Neuron (in vitro differentiated cells): ENCODE results near the gene NT5C2.
"Not testable (repeated sequence)": the region's sequence is repeated elsewhere in the genome, so short reads cannot be mapped to it uniquely, and the experiment has no call there.

ENCODE experiments used
- H2AFZ ChIP-seq: one replicate; pipeline ENCODE4 v1.6.1; 2013; ENCODE audit warnings: low read depth, mild to moderate bottlenecking, inconsistent platforms, low read length, moderate library complexity
- H3K27me3 ChIP-seq: one replicate; pipeline ENCODE4 v1.6.1; 2013; ENCODE audit warnings: low read length; ENCODE audit not compliant: insufficient read depth
- H3K36me3 ChIP-seq: one replicate; pipeline ENCODE4 v1.6.1; 2013; ENCODE audit warnings: low read length; ENCODE audit not compliant: insufficient read depth
- H3K4me1 ChIP-seq: one replicate; pipeline ENCODE4 v1.6.1; 2013; ENCODE audit warnings: low read length; ENCODE audit not compliant: insufficient read depth
- H3K4me3 ChIP-seq: 2 replicates; pipeline ENCODE4 v1.5.1; 2013; ENCODE audit warnings: mild to moderate bottlenecking, low read length, moderate library complexity
- H3K9me3 ChIP-seq: one replicate; pipeline ENCODE4 v1.6.1; 2013; ENCODE audit warnings: low read length

Gene NT5C2

DNA sequence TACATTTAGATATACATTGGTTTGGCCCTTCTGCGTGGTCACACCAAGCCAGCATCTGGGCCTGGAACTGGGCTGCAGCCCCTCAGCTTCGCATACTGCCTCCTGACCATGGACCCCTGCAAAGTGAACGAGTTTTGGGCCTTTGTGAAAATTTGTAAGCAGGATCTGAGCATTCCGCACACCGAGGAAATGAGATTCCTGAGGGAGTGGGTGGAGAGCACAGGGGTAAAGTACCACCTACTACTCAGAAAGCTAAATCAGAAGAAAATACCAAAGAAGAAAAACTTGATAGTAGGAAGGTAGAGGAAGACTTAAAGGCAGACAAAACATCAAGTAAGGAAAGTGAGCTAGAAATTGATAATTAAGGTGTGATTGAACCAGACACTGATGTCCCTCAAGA is 22.5 kb upstream of the NT5C2 start:
- Histone ChIP-seq H3K9me3 (no peaks in the 10 kb centered on the region), H3K4me3 (no peak overlapping the region), H3K27me3 (no peaks in the 10 kb centered on the region), H3K36me3 (no peaks in the 10 kb centered on the region), H2AFZ (no peak overlapping the region), H3K4me1 (no peaks in the 10 kb centered on the region)

DNA sequence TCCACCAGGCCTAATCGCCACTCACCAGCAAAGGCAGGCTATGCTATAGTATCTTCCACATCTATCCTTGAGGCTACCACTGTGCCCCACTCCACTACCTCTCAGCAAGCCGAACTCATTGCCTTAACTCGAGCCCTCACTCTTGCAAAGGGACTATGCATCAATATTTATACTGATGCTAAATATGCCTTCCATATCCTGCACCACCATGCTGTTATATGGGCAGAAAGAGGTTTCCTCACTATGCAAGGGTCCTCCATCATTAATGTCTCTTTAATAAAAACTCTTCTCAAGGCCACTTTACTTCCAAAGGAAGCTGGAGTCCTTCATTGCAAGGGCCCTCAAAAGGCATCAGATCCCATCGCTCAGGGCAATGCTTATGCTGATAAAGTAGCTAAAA is 17.2 kb upstream of the NT5C2 start:
- H3K36me3 ChIP-seq, H3K4me3 ChIP-seq: not testable (repeated sequence)

DNA sequence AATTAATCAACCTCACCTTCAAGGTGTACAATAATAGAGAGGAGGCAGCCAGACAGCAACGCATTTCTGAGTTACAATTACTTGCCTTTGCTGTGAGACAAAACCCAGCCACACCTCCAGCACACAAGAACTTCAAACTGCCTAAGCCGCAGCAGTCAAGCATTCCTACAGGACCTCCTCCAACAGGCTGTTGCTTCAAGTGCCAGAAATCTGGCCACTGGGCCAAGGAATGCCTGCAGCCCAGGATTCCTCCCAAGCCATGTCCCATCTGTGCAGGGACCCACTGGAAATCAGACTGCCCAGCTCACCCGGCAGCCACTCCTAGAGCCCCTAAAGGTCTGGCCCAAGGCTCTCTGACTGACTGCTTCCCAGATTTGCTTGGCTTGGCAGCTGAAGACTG is 14.6 kb upstream of the NT5C2 start:
- not testable (repeated sequence) for H3K36me3 ChIP-seq, H3K4me3 ChIP-seq, H2AFZ ChIP-seq, H3K27me3 ChIP-seq, H3K9me3 ChIP-seq
- H3K4me1 ChIP-seq: peaks cover 14% of the 10 kb centered on the region

More for the DNA sequence above, 17.2 kb upstream of the NT5C2 start:
- not testable (repeated sequence) for H3K9me3 ChIP-seq, H2AFZ ChIP-seq, H3K4me1 ChIP-seq, H3K27me3 ChIP-seq

GRCh38 chr10:103207141-103207540 is 14.1 kb upstream of the NT5C2 start:
- Histone ChIP-seq H3K36me3 (no peaks in the 10 kb centered on the region), H2AFZ (no peak overlapping the region), H3K4me3 (no peak overlapping the region), H3K9me3 (no peaks in the 10 kb centered on the region), H3K27me3 (no peaks in the 10 kb centered on the region), H3K4me1 (peaks cover 14% of the 10 kb centered on the region)

GRCh38 chr10:103206715-103207114 is 13.6 kb upstream of the NT5C2 start:
- not testable (repeated sequence) for H3K27me3 ChIP-seq, H3K4me3 ChIP-seq, H3K36me3 ChIP-seq, H2AFZ ChIP-seq, H3K9me3 ChIP-seq
- H3K4me1 ChIP-seq: peaks cover 14% of the 10 kb centered on the region

GRCh38 chr10:103205401-103205800 is 12.3 kb upstream of the NT5C2 start:
- not testable (repeated sequence) for H3K4me3 ChIP-seq, H2AFZ ChIP-seq

DNA sequence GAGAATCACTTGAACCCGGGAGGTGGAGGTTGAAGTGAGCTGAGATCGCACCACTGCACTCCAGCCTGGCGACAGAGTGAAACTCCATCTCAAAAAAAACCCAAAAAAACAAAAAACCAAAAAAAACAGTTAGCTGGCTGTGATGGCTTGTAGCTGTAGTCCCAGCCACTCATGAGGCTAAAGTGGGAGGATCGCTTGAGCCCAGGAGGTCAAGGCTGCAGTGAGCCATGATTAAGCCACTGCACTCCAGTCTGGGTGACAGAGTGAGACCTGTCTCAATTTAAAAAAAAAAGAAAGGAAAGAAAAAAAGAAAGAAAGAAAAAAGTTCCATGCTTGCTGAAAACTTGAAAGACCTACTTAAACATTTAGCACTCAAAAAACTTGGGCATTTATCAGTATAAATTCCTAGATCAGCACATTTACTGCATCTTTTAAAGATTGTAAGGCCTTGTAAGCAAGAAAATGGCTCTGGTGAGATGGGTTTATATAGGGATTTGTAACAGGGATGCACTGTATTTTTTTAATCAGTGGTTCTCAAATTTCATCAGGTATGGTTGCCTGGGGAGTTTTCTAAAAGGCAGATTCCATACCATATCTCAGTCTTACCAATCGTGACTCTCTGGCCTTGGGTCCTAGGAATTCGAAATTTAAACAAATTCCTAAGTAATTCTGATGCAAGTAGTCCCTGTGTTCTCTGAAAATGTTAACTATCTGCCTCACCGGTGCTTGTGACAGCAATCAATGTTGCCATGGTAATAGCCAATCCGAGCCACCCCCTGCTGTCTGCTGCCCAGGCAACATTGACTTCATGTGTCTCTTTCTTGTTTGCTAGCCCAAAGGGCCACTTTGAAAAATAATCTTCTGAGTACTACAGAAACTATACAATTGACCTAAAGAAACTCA is 11.5 kb upstream of the NT5C2 start:
- no peak overlapping the region for H3K4me3 ChIP-seq
- H3K36me3 ChIP-seq: no peaks in the 10 kb centered on the region
- H3K9me3 ChIP-seq: no peaks in the 10 kb centered on the region
- no peaks in the 10 kb centered on the region for H3K27me3 ChIP-seq
- peaks cover 14% of the 10 kb centered on the region for H3K4me1 ChIP-seq
- H2AFZ ChIP-seq: no peak overlapping the region

More at GRCh38 chr10:103205401-103205800, 12.3 kb upstream of the NT5C2 start:
- H3K36me3 ChIP-seq, H3K27me3 ChIP-seq, H3K9me3 ChIP-seq: not testable (repeated sequence)
- peaks cover 14% of the 10 kb centered on the region for H3K4me1 ChIP-seq

DNA sequence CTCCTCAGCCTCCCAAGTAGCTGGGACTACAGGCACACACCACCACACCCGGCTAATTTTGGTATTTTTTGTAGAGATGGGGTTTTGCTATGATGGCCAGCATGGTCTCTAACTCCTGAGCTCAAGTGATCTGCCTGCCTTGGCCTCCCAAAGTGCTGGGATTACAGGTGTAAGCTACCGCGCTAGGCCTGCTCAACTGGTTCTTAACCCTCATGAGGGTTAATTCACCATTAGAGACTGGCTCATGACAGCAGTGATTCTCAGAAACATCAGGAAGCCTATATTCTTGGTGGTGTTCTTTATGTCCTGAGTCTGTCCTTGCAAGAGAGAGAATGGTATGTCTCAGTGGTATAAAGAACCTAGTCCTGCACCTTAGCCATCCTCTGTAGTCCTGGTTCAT is 10.4 kb upstream of the NT5C2 start:
- Histone ChIP-seq H2AFZ (no peak overlapping the region), H3K4me1 (peaks cover 14% of the 10 kb centered on the region), H3K36me3 (no peaks in the 10 kb centered on the region), H3K9me3 (no peaks in the 10 kb centered on the region), H3K27me3 (no peaks in the 10 kb centered on the region), H3K4me3 (no peak overlapping the region)

GRCh38 chr10:103202319-103202718 is 9.2 kb upstream of the NT5C2 start:
- Histone ChIP-seq H3K36me3 (no peaks in the 10 kb centered on the region), H3K4me1 (peaks cover 14% of the 10 kb centered on the region), H3K4me3 (no peak overlapping the region), H3K27me3 (no peaks in the 10 kb centered on the region), H2AFZ (no peak overlapping the region), H3K9me3 (no peaks in the 10 kb centered on the region)

- Histone ChIP-seq H3K27me3 (no peaks in the 10 kb centered on the region), H3K9me3 (no peaks in the 10 kb centered on the region), H3K36me3 (no peaks in the 10 kb centered on the region), H3K4me1 (peaks cover 3% of the 10 kb centered on the region), H3K4me3 (no peak overlapping the region), H2AFZ (no peak overlapping the region)
Measured at GRCh38 chr10:103199488-103199887, 6.4 kb upstream of the NT5C2 start.

DNA sequence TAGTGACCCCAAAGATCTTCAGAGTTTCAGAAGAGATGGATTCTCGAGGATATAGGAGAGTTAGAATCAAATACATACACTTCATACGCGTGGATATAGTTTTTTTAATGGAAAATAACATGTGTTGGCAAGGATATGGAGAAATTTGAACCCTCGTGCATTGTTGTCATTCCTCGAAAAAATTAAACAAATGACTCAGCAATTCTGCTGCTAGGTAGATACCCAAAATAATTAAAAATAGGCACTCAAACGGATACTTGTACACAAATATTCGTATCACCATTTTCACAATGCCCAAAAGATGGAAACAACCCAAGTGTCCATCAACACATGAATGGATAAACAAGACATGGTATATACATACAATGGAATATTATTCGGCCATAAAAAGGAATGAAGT is 5.6 kb upstream of the NT5C2 start:
- Histone ChIP-seq H3K4me3 (no peak overlapping the region), H3K36me3 (no peaks in the 10 kb centered on the region)

GRCh38 chr10:103197903-103198302 is 4.8 kb upstream of the NT5C2 start:
- Histone ChIP-seq H3K4me1 (no peaks in the 10 kb centered on the region), H3K36me3 (no peaks in the 10 kb centered on the region), H3K4me3 (no peak overlapping the region), H2AFZ (no peak overlapping the region), H3K27me3 (no peaks in the 10 kb centered on the region), H3K9me3 (no peaks in the 10 kb centered on the region)

More for the DNA sequence above, 5.6 kb upstream of the NT5C2 start:
- Histone ChIP-seq H3K4me1 (no peaks in the 10 kb centered on the region), H3K27me3 (no peaks in the 10 kb centered on the region), H3K9me3 (no peaks in the 10 kb centered on the region), H2AFZ (no peak overlapping the region)

DNA sequence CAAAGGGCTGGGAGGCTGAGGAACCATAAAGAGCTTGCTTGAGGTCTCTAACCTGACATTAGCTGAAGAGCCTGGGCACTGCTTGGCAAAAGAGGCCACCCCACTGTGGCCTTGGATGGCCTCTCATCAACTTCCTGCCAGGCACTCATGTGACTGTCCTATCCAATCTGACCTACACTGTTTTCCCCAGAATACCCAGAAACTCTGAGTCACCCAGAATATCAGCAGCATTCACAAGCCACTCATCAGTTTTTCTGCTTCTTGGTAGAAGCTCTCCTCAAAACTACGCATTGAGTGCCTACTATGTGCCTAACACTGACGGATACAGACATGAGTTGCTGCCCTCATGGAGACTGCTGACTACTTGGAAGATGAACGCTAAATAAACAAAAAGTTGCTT is 4.1 kb upstream of the NT5C2 start:
- no peaks in the 10 kb centered on the region for H3K9me3 ChIP-seq
- H3K4me1 ChIP-seq: peaks cover under 1% of the 10 kb centered on the region
- no peaks in the 10 kb centered on the region for H3K36me3 ChIP-seq
- H3K27me3 ChIP-seq: no peaks in the 10 kb centered on the region
- H3K4me3 ChIP-seq: no peak overlapping the region
- H2AFZ ChIP-seq: no peak overlapping the region

GRCh38 chr10:103196516-103196915 is 3.4 kb upstream of the NT5C2 start:
- Histone ChIP-seq H3K9me3 (no peaks in the 10 kb centered on the region), H3K36me3 (no peaks in the 10 kb centered on the region), H2AFZ (no peak overlapping the region), H3K4me1 (peaks cover 6% of the 10 kb centered on the region), H3K4me3 (no peak overlapping the region), H3K27me3 (no peaks in the 10 kb centered on the region)
